ENCODE results near the gene ANKRD65. TPM values are rescaled to one million over a fixed set of nuclear protein-coding genes. Genes with fewer than 3 reads are reported as not detected.

ANKRD65 gene
- total and polyA plus RNA-seq, 7 donors = 0.69 to 23.0 (median 10.0) TPM

DNA sequence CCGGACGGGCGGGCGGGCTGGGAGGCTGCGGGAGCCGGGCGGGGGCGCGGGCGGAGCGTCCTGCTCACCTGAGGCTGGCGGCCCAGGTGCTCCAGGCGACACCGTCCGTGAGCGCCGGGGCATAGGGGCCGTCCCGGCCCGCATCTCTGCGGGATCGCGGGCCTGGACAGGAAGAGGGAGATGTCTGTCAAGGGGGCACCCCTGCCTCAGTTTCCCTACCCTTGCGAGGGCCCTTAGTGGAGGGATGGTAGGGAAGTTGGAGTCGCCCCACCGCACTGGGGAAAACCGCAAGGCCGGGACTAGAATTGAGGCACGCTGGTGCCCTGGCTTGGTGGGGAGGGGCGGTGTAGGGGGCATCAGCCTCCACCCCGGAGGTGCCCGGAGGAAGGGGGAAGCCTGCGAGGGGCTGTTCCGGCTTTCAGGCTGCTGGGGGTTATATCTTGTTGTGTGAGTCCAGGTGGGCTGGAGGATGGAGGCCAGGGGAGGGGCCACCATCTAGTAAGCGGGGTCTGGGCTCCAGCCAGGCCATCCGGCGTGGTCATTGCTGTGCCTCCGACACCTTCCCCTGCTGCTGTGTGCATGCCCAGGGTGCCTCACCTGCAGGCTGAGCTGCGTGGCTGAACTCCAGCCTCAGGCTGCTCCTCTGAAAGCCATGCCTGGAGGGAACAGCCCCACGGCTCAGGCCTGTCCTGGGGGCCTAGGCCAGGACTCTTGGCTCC, 15.0 kb upstream of the ANKRD65 start:
- no peaks in the 10 kb centered on the region for H3K27me3 ChIP-seq
- intact Hi-C loops (cut with DNase I) = no loop called here
- H3K4me3 ChIP-seq = peak overlapping the region; percentile 52 to 78 (median 64)
- TF ChIP-seq POLR2A (IDR thresholded peaks at IDR 0.05) = no peak
- TF ChIP-seq POLR2AphosphoS5 (IDR thresholded peaks at IDR 0.05) = no peak
- TF ChIP-seq EP300 (IDR thresholded peaks at IDR 0.05) = no peak
- TF ChIP-seq, protein P1, sequence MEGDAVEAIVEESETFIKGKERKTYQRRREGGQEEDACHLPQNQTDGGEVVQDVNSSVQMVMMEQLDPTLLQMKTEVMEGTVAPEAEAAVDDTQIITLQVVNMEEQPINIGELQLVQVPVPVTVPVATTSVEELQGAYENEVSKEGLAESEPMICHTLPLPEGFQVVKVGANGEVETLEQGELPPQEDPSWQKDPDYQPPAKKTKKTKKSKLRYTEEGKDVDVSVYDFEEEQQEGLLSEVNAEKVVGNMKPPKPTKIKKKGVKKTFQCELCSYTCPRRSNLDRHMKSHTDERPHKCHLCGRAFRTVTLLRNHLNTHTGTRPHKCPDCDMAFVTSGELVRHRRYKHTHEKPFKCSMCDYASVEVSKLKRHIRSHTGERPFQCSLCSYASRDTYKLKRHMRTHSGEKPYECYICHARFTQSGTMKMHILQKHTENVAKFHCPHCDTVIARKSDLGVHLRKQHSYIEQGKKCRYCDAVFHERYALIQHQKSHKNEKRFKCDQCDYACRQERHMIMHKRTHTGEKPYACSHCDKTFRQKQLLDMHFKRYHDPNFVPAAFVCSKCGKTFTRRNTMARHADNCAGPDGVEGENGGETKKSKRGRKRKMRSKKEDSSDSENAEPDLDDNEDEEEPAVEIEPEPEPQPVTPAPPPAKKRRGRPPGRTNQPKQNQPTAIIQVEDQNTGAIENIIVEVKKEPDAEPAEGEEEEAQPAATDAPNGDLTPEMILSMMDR (IDR thresholded peaks at IDR 0.05) = no peak
- no peak for DNase-seq
- 9 to 18% methylated on average over 40 of the region's 40 CpGs for WGBS, 2 donors
- peak overlapping the region; percentile 93 to 99 (median 96) for H3K27ac ChIP-seq
- no peaks in the 10 kb centered on the region for H3K9me3 ChIP-seq
- H3K4me1 ChIP-seq = peaks cover 0 to 86% (median 82%) of the 10 kb centered on the region in 4 donors
- peaks cover 0 to 10% (median 0%) of the 10 kb centered on the region in 4 donors for H3K36me3 ChIP-seq

DNA sequence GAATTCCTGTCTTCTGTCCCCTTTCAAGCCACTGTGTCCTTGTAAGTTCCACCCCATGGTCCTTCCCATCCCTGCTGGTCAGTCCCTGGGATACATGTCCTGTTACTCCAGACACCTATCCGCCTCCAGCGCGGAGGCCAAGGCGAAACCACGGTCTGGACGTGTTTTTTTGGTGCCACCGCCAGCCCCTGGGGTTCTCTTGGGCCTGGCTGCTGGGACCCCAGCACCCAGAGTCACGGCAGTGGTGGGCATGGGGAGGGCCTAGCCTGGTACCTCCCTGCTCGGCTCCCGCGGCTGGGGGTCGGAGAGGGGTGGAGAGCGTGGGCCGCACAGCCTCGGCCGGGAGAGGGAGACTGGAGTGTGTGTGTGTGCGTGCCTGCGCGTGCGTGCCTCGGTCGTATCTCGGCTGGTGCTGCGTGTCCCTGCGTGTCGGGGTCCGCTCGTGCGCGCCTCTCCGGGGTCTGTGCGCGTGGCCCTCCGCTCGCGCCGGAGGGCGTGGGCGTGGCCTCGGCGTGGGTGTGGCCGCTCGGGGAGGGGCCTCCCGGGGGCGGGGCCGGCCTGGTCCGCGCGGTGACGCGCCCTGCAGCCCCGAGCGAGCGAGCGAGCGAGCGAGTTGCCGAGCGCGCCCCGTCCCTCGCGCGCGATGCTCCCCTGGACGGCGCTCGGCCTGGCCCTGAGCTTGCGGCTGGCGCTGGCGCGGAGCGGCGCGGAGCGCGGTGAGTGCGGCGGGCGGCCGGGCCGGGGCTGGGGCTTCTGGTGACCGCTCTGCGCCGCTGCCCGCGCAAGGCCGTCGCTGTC, 14.2 kb upstream of the ANKRD65 start, which contains the start of gene VWA1:
Gene VWA1, plus strand, starts transcription at position 585 of the 798 bp plus-strand sequence. Its CDS starts 59 bp downstream, at position 644.
- peak within 1 kb of the TSS; percentile 52 to 78 (median 64) for H3K4me3 ChIP-seq
- H3K36me3 ChIP-seq = peaks cover 0 to 10% (median 0%) of the 10 kb centered on the region in 4 donors
- peak within 1 kb of the TSS; percentile 93 to 99 (median 96) for H3K27ac ChIP-seq
- 8 to 9% methylated on average over 89 of the region's 89 CpGs for WGBS, 2 donors
- H3K4me1 ChIP-seq = peaks cover 0 to 86% (median 82%) of the 10 kb centered on the region in 4 donors
- peak; percentile 88 for DNase-seq
- no peaks in the 10 kb centered on the region for H3K9me3 ChIP-seq
- TF ChIP-seq EP300 (IDR thresholded peaks at IDR 0.05) = no peak
- TF ChIP-seq POLR2AphosphoS5 (IDR thresholded peaks at IDR 0.05) = peak; percentile 73 to 91 (median 82)
- TF ChIP-seq, protein P1 (IDR thresholded peaks at IDR 0.05) = no peak
- TF ChIP-seq POLR2A (IDR thresholded peaks at IDR 0.05) = peak; percentile 22 to 34
- intact Hi-C loops (cut with DNase I) = no loop called here
- no peaks in the 10 kb centered on the region for H3K27me3 ChIP-seq

DNA sequence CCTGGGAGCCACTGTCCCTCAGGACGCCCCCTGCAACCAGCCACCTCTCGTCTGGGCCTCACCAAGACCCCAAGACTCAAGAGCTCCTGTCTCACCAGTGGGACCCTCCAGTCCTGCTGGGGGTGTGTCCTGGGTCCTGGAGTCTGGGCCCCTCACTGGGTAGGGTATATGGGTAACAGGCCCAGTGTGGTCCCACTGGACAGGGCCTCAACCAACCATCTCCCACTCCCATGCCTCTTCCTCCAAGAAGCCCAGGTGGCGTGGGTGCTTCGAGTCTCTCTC, 13.7 kb upstream of the ANKRD65 start:
- H3K36me3 ChIP-seq = peaks cover 0 to 10% (median 0%) of the 10 kb centered on the region in 4 donors
- peak overlapping the region; percentile 36 to 78 (median 64) for H3K4me3 ChIP-seq
- no peak for DNase-seq
- no peaks in the 10 kb centered on the region for H3K9me3 ChIP-seq
- no peaks in the 10 kb centered on the region for H3K27me3 ChIP-seq
- peak overlapping the region; percentile 93 to 99 (median 96) for H3K27ac ChIP-seq
- H3K4me1 ChIP-seq = peaks cover 0 to 88% (median 86%) of the 10 kb centered on the region in 4 donors
- 64 to 90% methylated on average over 4 of the region's 4 CpGs for WGBS, 2 donors
- no peak for TF ChIP-seq EP300 (IDR thresholded peaks at IDR 0.05)
- no peak for TF ChIP-seq POLR2AphosphoS5 (IDR thresholded peaks at IDR 0.05)
- TF ChIP-seq POLR2A (IDR thresholded peaks at IDR 0.05) = no peak
- TF ChIP-seq, protein P1 (IDR thresholded peaks at IDR 0.05) = no peak
- intact Hi-C loops (cut with DNase I) = no loop called here

DNA sequence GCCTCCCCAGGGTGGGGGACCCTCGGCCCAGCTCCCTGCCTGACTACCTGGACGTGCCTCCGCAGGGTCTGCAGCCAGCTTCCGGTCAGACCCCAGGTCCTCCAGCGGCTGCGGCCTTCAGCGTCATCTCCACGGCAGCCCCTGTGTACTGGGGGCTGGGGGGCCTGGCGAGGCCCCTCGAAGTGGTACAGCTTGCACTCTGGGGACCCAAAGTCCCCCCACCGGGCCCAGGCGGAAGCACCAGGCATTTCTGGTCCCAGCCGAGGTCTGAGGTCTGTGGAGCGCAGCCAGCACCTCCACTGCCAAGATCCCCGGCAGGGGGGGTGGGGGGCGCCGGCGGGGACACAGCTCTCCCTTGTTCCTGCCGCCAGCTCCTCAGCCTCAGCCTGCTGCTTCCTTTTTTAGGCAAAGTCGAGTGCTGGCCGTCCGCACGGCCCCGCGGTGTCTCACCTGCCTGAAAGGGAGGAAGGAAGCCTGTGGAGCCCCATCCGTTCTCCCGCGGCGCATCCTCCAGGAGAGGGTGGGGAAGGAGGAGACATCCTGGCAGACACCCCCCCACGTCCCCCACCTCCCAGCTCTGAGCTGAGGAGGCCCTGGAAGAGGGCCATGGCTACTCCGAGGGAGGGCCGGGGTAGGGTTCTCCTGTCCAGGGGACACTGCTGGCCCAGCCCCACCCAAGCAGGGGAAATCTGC, 13.2 kb upstream of the ANKRD65 start:
- peaks cover 0 to 93% (median 91%) of the 10 kb centered on the region in 4 donors for H3K4me1 ChIP-seq
- TF ChIP-seq EP300 (IDR thresholded peaks at IDR 0.05) (peak in 1 of 4 donors; percentile 27), POLR2AphosphoS5 (IDR thresholded peaks at IDR 0.05) (peak in 2 of 4 donors; percentile 38 to 52), POLR2A (IDR thresholded peaks at IDR 0.05) (no peak)
- TF ChIP-seq, protein P1 (IDR thresholded peaks at IDR 0.05) = peak in 1 of 4 experiments; percentile 11
- H3K4me3 ChIP-seq = peak overlapping the region; percentile 36 to 78 (median 64)
- no peaks in the 10 kb centered on the region for H3K27me3 ChIP-seq
- peaks cover 0 to 10% (median 0%) of the 10 kb centered on the region in 4 donors for H3K36me3 ChIP-seq
- no peaks in the 10 kb centered on the region for H3K9me3 ChIP-seq
- peak overlapping the region; percentile 93 to 99 (median 96) for H3K27ac ChIP-seq
- intact Hi-C loops (cut with DNase I) = no loop called here
- WGBS, 2 donors = 27 to 69% methylated on average over 32 of the region's 32 CpGs
- DNase-seq = peak; percentile 92

Data from sigmoid colon (tissue), 7 donors.